Keratinocyte (primary cell): Measurements from ENCODE around the gene KHSRP.

Experiments
- CTCF ChIP-seq, 3 experiments: IDR thresholded peaks in 1 of 3; conservative IDR thresholded peaks in 1 of 3; optimal IDR thresholded peaks in 1 of 3; 2 replicates in 2 of 3; 3 replicates in 1 of 3; pipeline versions ENCODE3 to v1.5.1; 2011; ENCODE audit warnings: low read length in 3 of 3, mild to moderate bottlenecking in 3 of 3, moderate library complexity in 2 of 3, control low read depth in 1 of 3, inconsistent platforms in 1 of 3; ENCODE audit not compliant: insufficient read depth in 2 of 3; ENCODE audit errors: extremely low read depth in 1 of 3
- EZH2 ChIP-seq: IDR thresholded peaks from one replicate; pipeline ENCODE4 v1.6.1; 2012; ENCODE audit warnings: inconsistent platforms, mild to moderate bottlenecking, low read length, moderate library complexity

- TF ChIP-seq CTCF (optimal IDR thresholded peaks at IDR 0.05 in 1 of 3, IDR thresholded peaks at IDR 0.05 in 1 of 3, conservative IDR thresholded peaks at IDR 0.05 in 1 of 3; ENCODE audit: extremely low read depth in 1 of 3, insufficient read depth in 2 of 3, low read length in 3 of 3) = no peak
- TF ChIP-seq EZH2 = no peak
Observed at GRCh38 chr19:6424195-6424938, at the start of gene KHSRP.
